8988T (cell line): ENCODE measurements around the gene MICOS13.
"Not testable (repeated sequence)": the region's sequence is repeated elsewhere in the genome, so short reads cannot be mapped to it uniquely, and the experiment has no call there.

Experiments
- DNase-seq: peaks from one replicate; pipeline ENCODE4 v3.0.0; 2011

The MICOS13 gene, protein sequence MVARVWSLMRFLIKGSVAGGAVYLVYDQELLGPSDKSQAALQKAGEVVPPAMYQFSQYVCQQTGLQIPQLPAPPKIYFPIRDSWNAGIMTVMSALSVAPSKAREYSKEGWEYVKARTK

GRCh38 chr19:5680437-5681368, at the start of gene MICOS13, which contains the start of gene HSD11B1L:
Gene MICOS13, minus strand, starts transcription at chr19:5680516. Its CDS starts 30 bp downstream, at chr19:5680486.
Gene HSD11B1L, plus strand, starts transcription at chr19:5681027. Its CDS starts 3,806 bp downstream, at chr19:5684833.
- DNase-seq = peak; percentile 81

DNA sequence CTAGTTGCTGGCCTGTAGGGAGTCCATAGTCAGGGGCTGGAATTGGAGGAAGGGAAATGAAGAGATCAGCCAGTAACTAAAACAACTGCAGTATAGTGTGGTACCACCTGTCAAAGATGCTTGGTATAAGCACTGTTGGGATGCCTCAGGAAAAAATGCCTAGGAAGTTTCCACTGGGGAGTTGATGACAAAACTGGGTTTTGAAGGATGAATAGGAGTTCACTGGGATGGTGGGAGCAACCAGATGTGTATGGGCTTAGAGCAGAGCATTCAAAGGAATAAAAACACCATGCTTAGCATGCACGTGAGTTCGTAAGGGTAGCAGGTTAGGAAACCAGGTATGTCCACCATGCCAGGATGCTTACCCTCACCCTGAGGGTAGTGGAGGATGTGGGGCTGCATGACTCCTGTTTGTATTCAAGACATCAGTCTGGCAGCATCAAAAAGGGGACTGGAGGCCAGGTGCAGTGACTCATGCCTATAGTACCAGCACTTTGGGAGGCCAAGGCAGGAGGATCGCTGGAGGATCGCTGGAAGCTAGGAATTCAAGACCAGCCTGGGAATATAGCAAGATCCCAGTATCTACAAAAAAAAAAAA, 47.2 kb upstream of the MICOS13 start:
- no peak for DNase-seq

GRCh38 chr19:5719961-5720790, 39.9 kb upstream of the MICOS13 start, which contains the start of the genes CATSPERD and LONP1:
Gene CATSPERD, plus strand, starts transcription at chr19:5720637. Its CDS starts 101 bp downstream, at chr19:5720738.
Gene LONP1, minus strand, starts transcription at chr19:5720146. Its CDS starts 14 bp downstream, at chr19:5720132.
- DNase-seq = peak; percentile 91

DNA sequence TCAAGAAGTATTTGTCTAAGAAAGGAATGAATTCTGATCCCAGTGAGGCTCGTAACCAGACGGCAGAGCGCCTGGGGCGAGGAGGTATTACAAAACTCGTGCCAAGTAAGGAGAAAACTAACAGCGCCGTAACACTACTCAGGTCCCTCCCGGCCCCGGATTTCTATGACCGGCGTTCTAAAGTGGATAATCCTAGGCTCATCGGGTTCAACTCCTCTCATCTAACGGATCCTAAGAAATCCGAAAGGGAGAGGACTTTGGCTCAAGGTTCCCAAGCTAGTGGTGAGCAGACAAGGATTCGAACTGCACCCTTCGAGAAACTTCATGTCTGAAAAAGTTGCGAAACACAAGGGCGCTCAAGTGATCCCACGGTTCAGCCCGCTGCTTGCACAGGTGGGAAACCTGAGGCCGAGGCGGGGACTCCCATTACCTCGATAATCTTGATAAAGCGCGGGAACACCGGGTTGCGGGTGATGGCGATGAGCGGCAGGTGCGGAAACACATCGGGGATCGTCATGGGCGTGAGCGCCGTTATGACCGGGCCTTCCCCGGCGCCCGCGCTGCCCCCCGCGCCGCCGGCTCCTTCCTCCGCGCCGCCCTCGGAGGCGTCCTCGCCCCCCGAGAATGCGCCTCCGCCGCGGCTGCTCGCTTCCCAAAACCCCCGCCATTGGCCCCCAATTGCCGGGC, 39.1 kb upstream of the MICOS13 start:
- no peak for DNase-seq

- DNase-seq = no peak
These were observed 38.4 kb upstream of the MICOS13 start for GRCh38 chr19:5718579-5719273.

- no peak for DNase-seq
These were observed 37.8 kb upstream of the MICOS13 start for GRCh38 chr19:5718037-5718578.

GRCh38 chr19:5717215-5717935, 37.1 kb upstream of the MICOS13 start:
- DNase-seq = no peak

GRCh38 chr19:5714816-5715215, 34.5 kb upstream of the MICOS13 start:
- DNase-seq = no peak

DNA sequence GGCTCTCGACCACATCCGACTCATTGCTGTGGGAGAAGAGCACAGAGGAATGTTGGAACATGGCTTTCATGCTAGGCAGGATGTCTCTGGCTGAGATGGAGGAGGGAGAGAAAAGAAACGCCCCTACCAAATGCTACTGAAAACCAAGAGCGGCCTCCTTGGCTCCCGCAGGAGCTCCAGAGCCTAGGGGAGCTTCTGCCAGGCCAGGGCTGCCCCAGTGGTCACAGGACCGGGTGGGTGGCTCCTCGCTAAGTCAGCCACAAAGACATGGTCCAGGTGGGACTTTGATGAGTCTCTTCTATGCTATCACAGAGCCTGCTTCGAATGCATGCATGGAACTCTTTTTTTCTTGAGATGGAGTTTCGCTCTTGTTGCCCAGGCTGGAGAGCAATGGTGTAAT, 32.9 kb upstream of the MICOS13 start:
- no peak for DNase-seq

GRCh38 chr19:5711713-5712161, 31.4 kb upstream of the MICOS13 start:
- no peak for DNase-seq

DNA sequence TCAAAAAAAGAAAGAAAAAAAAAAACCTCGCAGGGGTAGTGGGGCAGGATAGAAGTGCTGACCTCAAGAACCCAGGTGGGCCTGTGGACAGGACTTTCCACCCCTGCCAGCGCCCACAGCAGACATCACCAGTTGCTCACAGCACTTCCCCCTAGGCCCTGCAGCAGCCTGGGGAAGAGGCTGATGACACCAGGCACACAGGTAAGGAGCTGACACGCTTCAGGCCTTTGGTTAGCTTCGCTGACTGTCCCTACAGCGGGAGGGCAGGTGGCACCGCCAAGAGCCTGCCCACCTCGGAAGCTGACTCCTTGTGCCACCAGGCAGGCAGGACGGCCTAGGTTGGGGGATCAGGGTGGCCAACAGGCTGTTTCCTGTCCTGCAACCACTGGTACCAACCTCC, 30.7 kb upstream of the MICOS13 start:
- DNase-seq = no peak

GRCh38 chr19:5707576-5708575, 27.6 kb upstream of the MICOS13 start:
- DNase-seq = no peak

DNA sequence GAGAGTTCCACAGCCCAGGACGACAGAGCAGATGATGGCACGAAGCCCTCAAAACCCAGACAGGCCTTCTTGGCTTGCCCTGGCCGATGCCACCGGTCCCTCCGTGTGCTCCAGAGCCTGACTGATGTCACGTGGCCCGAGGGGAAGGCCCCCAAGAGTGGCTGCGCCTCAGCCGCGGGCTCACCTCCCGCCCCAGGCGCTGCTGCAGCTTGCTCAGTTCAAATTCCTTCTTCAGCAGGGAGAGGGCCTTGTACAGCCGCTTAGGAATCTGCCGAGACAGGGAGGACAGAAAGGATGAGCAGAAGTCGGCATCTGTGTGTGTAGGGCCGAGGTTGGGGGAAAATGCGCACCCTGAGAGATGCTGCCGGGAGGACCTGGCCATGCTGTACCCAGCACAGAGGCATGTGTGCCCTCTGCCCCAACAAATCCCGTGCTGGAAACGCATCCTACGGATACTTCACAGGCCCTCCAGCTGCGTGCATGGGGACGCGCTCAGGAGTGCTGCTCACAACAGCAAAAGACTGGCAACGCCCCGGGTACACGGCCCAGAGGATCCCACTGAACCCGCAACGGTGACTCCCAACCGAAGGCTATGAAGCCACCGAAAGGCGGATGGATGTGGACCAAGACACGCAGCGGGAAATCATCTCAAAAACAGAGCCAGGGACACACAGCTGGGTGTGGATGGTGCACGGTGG, 26.7 kb upstream of the MICOS13 start:
- DNase-seq = peak; percentile 14

DNA sequence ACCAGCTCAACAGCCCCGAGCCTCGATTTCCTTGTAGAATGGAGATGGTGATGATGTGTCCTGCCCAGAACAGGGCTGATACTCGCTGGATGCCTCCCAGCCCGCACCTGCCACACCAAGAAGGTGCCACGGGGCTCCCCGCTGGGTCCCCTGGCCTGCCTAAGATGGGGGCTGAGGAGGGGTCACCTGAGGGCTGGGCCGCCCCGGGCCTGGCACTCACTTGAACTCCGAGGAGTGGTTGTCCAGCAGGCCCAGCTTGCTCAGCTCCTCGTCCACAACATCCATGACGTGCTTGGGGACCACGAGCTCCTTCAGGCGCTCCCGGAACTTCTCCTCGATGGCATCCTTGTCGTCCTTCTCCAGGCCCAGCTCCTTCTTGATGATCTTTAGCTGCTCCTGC, 25.2 kb upstream of the MICOS13 start:
- no peak for DNase-seq

- no peak for DNase-seq
These were observed 23.8 kb upstream of the MICOS13 start for GRCh38 chr19:5703819-5704818.

- DNase-seq = not testable (repeated sequence)
These were observed 21.7 kb upstream of the MICOS13 start for GRCh38 chr19:5702053-5702410.

DNA sequence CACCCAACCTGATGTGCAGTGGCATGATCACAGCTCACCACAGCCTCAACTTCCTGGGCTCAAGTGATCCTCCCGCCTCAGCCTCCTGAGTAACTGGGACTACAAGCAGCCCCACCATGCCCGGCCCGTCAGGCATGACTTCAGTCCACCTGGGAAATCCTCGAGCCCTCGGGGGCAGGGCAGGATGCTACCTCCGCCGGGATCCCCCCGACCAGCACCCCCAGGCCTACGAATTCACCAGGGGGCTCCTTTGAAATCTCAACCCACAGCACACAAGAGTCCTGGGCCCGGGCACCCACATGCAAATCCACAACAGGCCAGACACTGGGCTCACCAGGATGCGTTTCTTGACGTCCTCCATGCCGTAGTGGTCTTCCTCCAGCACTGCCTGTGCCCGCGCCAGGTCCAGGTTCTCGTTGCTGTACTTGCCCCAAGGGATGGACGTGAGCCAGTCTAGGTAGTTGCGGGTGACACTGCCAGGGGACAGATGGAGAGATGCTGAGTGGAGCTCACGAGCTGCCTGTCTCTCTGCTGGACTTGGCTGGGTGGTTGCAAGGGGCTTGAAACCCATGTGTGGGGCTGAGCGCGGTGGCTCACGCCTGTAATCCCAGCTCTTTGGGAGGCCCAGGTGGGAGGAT, 20.3 kb upstream of the MICOS13 start:
- no peak for DNase-seq
